Astrocyte (in vitro differentiated cells and primary cell): Measurements from ENCODE around the gene AUNIP. TPM values are rescaled to one million over a fixed set of nuclear protein-coding genes. Genes with fewer than 3 reads are reported as not detected.

ENCODE experiments used
- DNase-seq: peaks from one replicate; pipeline ENCODE4 v3.0.0-alpha.2; 2010; ENCODE audit warnings: low read depth
- FAIRE-seq: peaks from 2 replicates; lab custom pipeline; 2011; peaks lifted over from hg19 to GRCh38; lab: Jason Lieb, UNC
- H2AFZ ChIP-seq: 2 replicates; pipeline ENCODE4 v1.6.0; 2012; ENCODE audit warnings: low read depth, low read length, inconsistent platforms
- H3K27ac ChIP-seq: 2 replicates; pipeline ENCODE4 v1.5.1; 2011; ENCODE audit warnings: low read depth, low read length, inconsistent platforms
- H3K27me3 ChIP-seq: 2 replicates; pipeline ENCODE4 v1.6.0; 2011; ENCODE audit warnings: low read length, inconsistent platforms; ENCODE audit not compliant: insufficient read depth
- H3K36me3 ChIP-seq: 2 replicates; pipeline ENCODE4 v1.5.1; 2011; ENCODE audit warnings: low read length, inconsistent platforms; ENCODE audit not compliant: insufficient read depth
- H3K4me1 ChIP-seq: 2 replicates; pipeline ENCODE4 v1.5.1; 2011; ENCODE audit warnings: low read length, inconsistent platforms; ENCODE audit not compliant: insufficient read depth
- H3K4me2 ChIP-seq: 2 replicates; pipeline ENCODE4 v1.6.0; 2012; ENCODE audit warnings: low read length, inconsistent platforms
- H3K4me3 ChIP-seq: 2 replicates; pipeline ENCODE4 v1.5.1; 2011; ENCODE audit warnings: low read depth, mild to moderate bottlenecking, low read length, inconsistent platforms; ENCODE audit not compliant: insufficient read depth
- H3K79me2 ChIP-seq: 2 replicates; pipeline ENCODE4 v1.6.0; 2012; ENCODE audit warnings: mild to moderate bottlenecking, low read length, inconsistent platforms; ENCODE audit not compliant: insufficient read depth
- H3K9ac ChIP-seq: 2 replicates; pipeline ENCODE4 v1.6.0; 2012; ENCODE audit warnings: mild to moderate bottlenecking, low read length, inconsistent platforms
- H3K9me3 ChIP-seq: 2 replicates; pipeline ENCODE4 v1.5.1; 2012; ENCODE audit warnings: low read depth, mild to moderate bottlenecking, low read length, inconsistent platforms; ENCODE audit not compliant: insufficient read depth
- H4K20me1 ChIP-seq: 2 replicates; pipeline ENCODE4 v1.6.0; 2012; ENCODE audit warnings: low read length, inconsistent platforms; ENCODE audit not compliant: insufficient read depth
- H3K27ac Mint-ChIP-seq: one replicate; pipeline ENCODE4 v1.8.0; 2021; ENCODE audit warnings: mild to moderate bottlenecking, mixed read lengths; ENCODE audit not compliant: unreplicated experiment
- H3K27me3 Mint-ChIP-seq: one replicate; pipeline ENCODE4 v1.8.0; 2021; ENCODE audit warnings: low read depth, mixed read lengths; ENCODE audit not compliant: unreplicated experiment
- H3K36me3 Mint-ChIP-seq: one replicate; pipeline ENCODE4 v1.8.0; 2021; ENCODE audit warnings: low read depth, mixed read lengths; ENCODE audit not compliant: unreplicated experiment
- H3K4me1 Mint-ChIP-seq: one replicate; pipeline ENCODE4 v1.8.0; 2021; ENCODE audit warnings: low read depth, mixed read lengths; ENCODE audit not compliant: unreplicated experiment
- H3K4me3 Mint-ChIP-seq: one replicate; pipeline ENCODE4 v1.8.0; 2021; ENCODE audit warnings: mild to moderate bottlenecking, moderate library complexity, mixed read lengths; ENCODE audit not compliant: unreplicated experiment
- H3K9me3 Mint-ChIP-seq: one replicate; pipeline ENCODE4 v1.8.0; 2021; ENCODE audit warnings: mild to moderate bottlenecking, mixed read lengths; ENCODE audit not compliant: unreplicated experiment
- CTCF ChIP-seq: IDR thresholded peaks from 2 replicates; pipeline ENCODE4 v1.5.1; 2011; ENCODE audit warnings: low read depth, mild to moderate bottlenecking, inconsistent platforms, low read length, moderate library complexity; ENCODE audit not compliant: insufficient read depth
- EZH2 ChIP-seq: IDR thresholded peaks from 2 replicates; pipeline ENCODE4 v1.6.1; 2012; ENCODE audit warnings: mild to moderate bottlenecking, low read length, inconsistent platforms; ENCODE audit not compliant: insufficient read depth
- total RNA-seq: library from RNA; stranded (reverse); gene quantifications from 2 replicates; pipeline ENCODE4 v1.2.1, GENCODE V29; 2021

AUNIP gene
- total RNA-seq, 1 donor from 2014 or later: 2.1 TPM

- H3K36me3 Mint-ChIP-seq: peaks cover 9% of the 10 kb centered on the region
- Histone ChIP-seq H3K4me3 (no peak overlapping the region), H4K20me1 (no peaks in the 10 kb centered on the region), H3K36me3 (peaks cover 16% of the 10 kb centered on the region), H3K4me2 (no peak overlapping the region), H3K79me2 (peaks cover 4% of the 10 kb centered on the region), H3K27ac (no peak overlapping the region), H3K9me3 (no peaks in the 10 kb centered on the region), H2AFZ (no peak overlapping the region), H3K27me3 (no peaks in the 10 kb centered on the region), H3K9ac (no peak overlapping the region), H3K4me1 (peaks cover 6% of the 10 kb centered on the region)
- no peaks in the 10 kb centered on the region for H3K27me3 Mint-ChIP-seq
- no peak overlapping the region for H3K27ac Mint-ChIP-seq
- TF ChIP-seq EZH2 (no peak), CTCF (peak; percentile 38)
- FAIRE-seq: no peak
- no peak overlapping the region for H3K4me3 Mint-ChIP-seq
- H3K9me3 Mint-ChIP-seq: no peaks in the 10 kb centered on the region
- DNase-seq: no peak
- H3K4me1 Mint-ChIP-seq: peaks cover 3% of the 10 kb centered on the region
Measured at GRCh38 chr1:25837262-25837875, 21.9 kb downstream of the AUNIP start.

GRCh38 chr1:25836695-25837094 is 22.6 kb downstream of the AUNIP start:
- no peaks in the 10 kb centered on the region for H3K27me3 ChIP-seq
- no peak overlapping the region for H3K4me2 ChIP-seq

More at GRCh38 chr1:25836695-25837094, 22.6 kb downstream of the AUNIP start:
- Mint-ChIP-seq H3K27ac (no peak overlapping the region), H3K9me3 (no peaks in the 10 kb centered on the region), H3K4me1 (peaks cover 3% of the 10 kb centered on the region), H3K27me3 (no peaks in the 10 kb centered on the region), H3K4me3 (no peak overlapping the region), H3K36me3 (peaks cover 10% of the 10 kb centered on the region)
- peaks cover 6% of the 10 kb centered on the region for H3K4me1 ChIP-seq
- no peak for FAIRE-seq
- no peak overlapping the region for H2AFZ ChIP-seq
- DNase-seq: no peak
- H3K9me3 ChIP-seq: no peaks in the 10 kb centered on the region
- no peak for TF ChIP-seq CTCF
- TF ChIP-seq EZH2: no peak
- H3K4me3 ChIP-seq: no peak overlapping the region
- H3K27ac ChIP-seq: no peak overlapping the region
- no peaks in the 10 kb centered on the region for H4K20me1 ChIP-seq
- no peaks in the 10 kb centered on the region for H3K79me2 ChIP-seq
- peaks cover 22% of the 10 kb centered on the region for H3K36me3 ChIP-seq
- H3K9ac ChIP-seq: no peak overlapping the region
